Measurements from ENCODE around the gene DIS3L2.
"Not testable (repeated sequence)": the region's sequence is repeated elsewhere in the genome, so short reads cannot be mapped to it uniquely, and the experiment has no call there.

Gene DIS3L2

DNA sequence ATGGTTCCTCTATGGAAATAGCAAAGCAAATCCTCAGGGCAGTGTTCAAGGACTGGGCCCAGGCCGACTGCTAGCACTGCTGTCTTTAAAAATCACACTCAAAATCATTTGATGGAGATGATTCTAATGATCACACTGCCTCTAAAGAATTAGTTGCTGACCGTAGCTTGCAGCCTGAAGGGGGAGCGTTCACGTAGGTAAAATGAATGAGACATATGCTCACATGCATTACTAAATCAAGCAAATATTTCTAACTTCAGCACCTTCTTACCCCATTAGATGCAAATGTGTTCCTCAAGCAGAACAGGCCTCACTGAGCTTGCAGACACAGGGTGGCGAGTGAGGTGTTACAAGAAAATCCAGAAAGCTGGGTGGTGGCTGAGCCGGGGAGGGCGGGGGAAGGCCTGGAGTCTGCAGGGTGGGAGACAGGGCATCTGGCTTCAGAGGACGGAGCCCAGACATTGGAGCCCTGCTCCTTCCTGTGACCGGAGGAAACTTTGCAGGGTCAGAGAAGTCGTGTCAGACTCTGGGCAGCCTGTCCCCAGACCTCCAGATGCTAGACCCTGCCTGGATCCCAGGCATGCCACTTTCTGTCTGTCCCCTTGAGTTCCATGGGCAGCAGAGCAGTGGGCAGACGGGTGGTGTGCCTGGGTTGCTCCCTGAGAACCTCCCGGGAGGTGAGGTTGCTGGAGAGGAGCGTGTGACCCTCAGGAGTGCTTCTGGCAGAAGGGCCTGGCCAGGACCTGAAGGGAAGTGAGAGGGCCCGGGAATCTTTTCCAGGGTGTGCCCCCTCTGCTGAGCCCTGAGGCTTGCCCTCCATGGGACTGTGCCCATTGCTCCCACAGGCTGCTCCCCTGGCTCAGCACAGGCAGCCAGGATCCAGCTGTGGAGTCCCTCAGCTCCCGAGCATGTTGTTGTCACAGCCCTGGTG lies 28.3 kb upstream of the DIS3L2 start:
- H3K4me3 ChIP-seq (ENCODE audit: low read length), result no peak overlapping the region
- H3K4me1 ChIP-seq (ENCODE audit: insufficient read depth, low read length), result peaks cover 15% of the 10 kb centered on the region
- no peaks in the 10 kb centered on the region for H3K27me3 ChIP-seq (ENCODE audit: insufficient read depth, low read length)
- no peak overlapping the region for H2AFZ ChIP-seq (ENCODE audit: low read depth, low read length)
- no peaks in the 10 kb centered on the region for H3K9me3 ChIP-seq (ENCODE audit: low read length)
- no peaks in the 10 kb centered on the region for H3K36me3 ChIP-seq (ENCODE audit: insufficient read depth, low read length)

DNA sequence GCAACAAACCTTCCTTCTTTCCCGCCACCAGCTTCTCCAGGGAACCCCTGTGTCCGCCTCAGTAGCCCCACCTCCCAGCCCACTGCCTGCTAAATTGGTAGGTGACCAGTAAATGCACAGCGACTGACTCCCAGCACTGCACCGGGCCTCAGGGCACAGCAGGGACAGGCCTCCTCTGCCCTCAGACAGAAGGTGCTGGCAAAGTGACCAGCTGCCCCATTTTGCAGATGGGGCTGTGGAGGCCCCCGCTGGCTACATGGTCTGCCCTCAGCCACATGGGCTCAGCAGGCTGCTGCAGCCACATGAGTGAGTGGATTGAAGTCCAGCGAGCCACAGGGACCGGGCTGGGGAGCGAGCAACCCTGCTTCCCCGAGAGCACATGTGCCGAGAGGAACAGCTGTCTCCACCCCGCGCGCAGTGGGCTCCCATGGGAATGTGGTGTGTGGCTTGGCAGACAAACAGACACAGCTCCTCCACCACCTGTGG lies 27.6 kb upstream of the DIS3L2 start:
- Histone ChIP-seq H3K27me3 (ENCODE audit: insufficient read depth, low read length) (no peaks in the 10 kb centered on the region), H3K36me3 (ENCODE audit: insufficient read depth, low read length) (no peaks in the 10 kb centered on the region), H3K4me3 (ENCODE audit: low read length) (no peak overlapping the region), H3K9me3 (ENCODE audit: low read length) (no peaks in the 10 kb centered on the region), H3K4me1 (ENCODE audit: insufficient read depth, low read length) (peaks cover 8% of the 10 kb centered on the region), H2AFZ (ENCODE audit: low read depth, low read length) (no peak overlapping the region)

DNA sequence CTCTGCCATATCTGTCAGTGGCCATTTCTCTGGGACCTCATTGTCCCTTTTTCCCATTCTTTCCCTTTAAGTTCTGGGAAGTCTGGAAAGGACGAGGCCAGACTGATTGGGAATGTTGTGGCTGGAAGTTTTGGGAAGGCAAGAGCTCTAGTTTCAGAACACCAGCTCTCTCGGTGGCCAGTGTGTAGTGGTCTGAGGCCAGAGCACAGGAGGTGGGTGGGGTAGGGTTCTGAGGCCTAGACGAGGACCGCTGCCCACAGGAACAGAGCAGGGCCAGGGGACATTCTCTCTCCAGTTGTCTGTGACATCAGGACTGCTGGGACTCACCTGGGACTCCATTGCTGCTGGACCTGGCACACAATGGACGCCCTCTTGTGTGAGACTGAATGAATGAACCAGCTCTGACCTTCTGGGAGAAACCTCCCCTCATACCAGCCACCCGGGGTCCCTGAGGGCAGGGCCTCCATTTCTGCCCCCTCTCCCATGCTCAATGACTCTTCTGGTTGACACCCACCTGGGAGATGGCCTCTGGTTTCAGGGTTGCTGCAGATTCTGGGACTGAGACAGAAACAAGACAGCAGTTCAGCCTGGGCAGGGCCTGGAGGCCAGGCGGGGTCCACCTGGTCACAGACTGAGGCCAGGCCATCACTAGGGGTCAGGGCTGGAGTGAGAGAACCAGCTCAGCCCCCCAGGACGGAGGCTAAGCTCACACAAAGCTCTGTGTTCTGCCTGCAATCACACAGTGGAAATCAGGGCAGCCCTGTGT lies 26.9 kb upstream of the DIS3L2 start:
- Histone ChIP-seq H3K27me3 (ENCODE audit: insufficient read depth, low read length) (no peaks in the 10 kb centered on the region), H3K4me3 (ENCODE audit: low read length) (no peak overlapping the region), H3K36me3 (ENCODE audit: insufficient read depth, low read length) (no peaks in the 10 kb centered on the region), H2AFZ (ENCODE audit: low read depth, low read length) (no peak overlapping the region), H3K9me3 (ENCODE audit: low read length) (no peaks in the 10 kb centered on the region), H3K4me1 (ENCODE audit: insufficient read depth, low read length) (peaks cover 2% of the 10 kb centered on the region)

DNA sequence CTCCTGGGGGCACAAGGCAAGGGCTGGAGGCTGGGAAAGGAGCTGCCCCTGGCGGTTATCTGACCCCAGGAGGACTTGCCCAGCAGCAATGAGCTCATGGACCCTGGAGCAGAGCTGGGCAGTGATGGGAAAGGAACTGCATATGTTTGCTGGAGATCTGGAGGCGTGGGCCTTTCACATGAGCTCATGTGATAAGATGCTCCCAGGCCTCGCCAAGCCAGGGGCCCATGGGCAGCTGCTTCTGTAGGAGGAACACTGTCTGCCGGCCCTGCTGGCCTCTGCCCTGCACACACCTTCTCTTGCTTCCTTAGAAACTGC lies 26.3 kb upstream of the DIS3L2 start:
- no peak overlapping the region for H3K4me3 ChIP-seq (ENCODE audit: low read length)
- H3K36me3 ChIP-seq (ENCODE audit: insufficient read depth, low read length), result no peaks in the 10 kb centered on the region

DNA sequence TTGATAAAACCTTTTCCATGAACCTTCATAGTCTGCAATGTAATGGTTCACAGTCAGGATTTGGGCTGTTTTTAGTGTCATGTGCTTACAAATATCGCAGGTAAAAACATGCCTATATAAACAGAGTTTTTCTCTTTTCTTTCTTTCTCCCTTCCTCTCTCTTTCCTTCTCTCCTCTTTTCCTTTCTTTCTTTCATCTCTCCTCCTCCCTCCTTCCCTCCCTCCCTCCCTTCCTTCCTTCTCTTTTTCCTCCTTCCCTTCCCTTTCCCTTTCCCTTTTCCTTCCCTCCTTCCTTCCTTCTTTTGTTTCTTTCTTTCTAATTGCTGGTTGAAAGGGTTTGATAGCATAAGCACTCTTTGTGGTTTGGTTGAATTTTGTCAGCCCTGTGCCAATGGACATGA lies 25.7 kb upstream of the DIS3L2 start:
- Histone ChIP-seq H3K4me3 (ENCODE audit: low read length) (no peak overlapping the region), H3K36me3 (ENCODE audit: insufficient read depth, low read length) (no peaks in the 10 kb centered on the region), H3K9me3 (ENCODE audit: low read length) (no peaks in the 10 kb centered on the region), H3K4me1 (ENCODE audit: insufficient read depth, low read length) (no peaks in the 10 kb centered on the region), H3K27me3 (ENCODE audit: insufficient read depth, low read length) (no peaks in the 10 kb centered on the region), H2AFZ (ENCODE audit: low read depth, low read length) (no peak overlapping the region)

More for the DNA sequence above, 26.3 kb upstream of the DIS3L2 start:
- Histone ChIP-seq H3K4me1 (ENCODE audit: insufficient read depth, low read length) (no peaks in the 10 kb centered on the region), H3K9me3 (ENCODE audit: low read length) (no peaks in the 10 kb centered on the region), H2AFZ (ENCODE audit: low read depth, low read length) (no peak overlapping the region), H3K27me3 (ENCODE audit: insufficient read depth, low read length) (no peaks in the 10 kb centered on the region)

DNA sequence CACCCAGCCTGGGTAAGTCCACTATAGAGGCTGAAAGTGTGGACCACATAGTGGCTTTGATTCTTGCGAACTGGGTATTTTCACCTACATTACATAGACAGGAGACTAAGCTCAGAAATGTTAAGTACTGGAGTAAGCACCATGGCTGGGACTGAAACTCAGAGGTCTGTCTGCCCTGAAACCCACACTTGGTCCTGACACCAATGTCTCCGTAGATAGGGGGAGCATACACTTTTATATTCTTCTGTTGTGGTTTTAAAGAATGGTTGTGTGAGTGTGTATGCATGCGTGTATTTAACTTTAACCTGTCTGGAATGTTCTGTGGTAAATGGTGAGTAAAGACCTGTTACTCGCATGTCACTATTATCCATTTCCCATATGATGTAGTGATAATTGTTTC lies 25.0 kb upstream of the DIS3L2 start:
- Histone ChIP-seq H3K4me1 (ENCODE audit: insufficient read depth, low read length) (no peaks in the 10 kb centered on the region), H3K36me3 (ENCODE audit: insufficient read depth, low read length) (no peaks in the 10 kb centered on the region), H3K9me3 (ENCODE audit: low read length) (no peaks in the 10 kb centered on the region), H3K27me3 (ENCODE audit: insufficient read depth, low read length) (no peaks in the 10 kb centered on the region), H2AFZ (ENCODE audit: low read depth, low read length) (no peak overlapping the region), H3K4me3 (ENCODE audit: low read length) (no peak overlapping the region)

DNA sequence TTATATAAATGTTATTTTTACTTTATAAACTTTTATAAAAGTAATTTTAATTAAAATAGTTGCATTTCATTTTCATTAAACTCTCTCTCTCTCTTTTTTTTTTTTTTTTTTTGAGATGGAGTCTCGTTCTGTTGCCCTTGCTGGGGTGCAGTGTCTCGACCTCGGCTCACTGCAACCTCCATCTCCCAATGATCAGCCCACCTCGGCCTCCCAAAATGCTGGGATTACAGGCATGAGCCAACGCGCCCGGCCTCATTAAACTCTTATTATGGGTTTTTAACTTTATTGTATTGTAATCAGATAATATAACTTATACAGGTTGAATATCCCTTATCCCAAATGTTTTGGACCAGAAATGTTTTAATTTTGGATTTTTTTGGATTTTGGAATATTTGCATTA lies 24.5 kb upstream of the DIS3L2 start:
- no peaks in the 10 kb centered on the region for H3K36me3 ChIP-seq (ENCODE audit: insufficient read depth, low read length)
- H2AFZ ChIP-seq (ENCODE audit: low read depth, low read length), result no peak overlapping the region
- no peak overlapping the region for H3K4me3 ChIP-seq (ENCODE audit: low read length)
- no peaks in the 10 kb centered on the region for H3K27me3 ChIP-seq (ENCODE audit: insufficient read depth, low read length)
- H3K9me3 ChIP-seq (ENCODE audit: low read length), result no peaks in the 10 kb centered on the region
- no peaks in the 10 kb centered on the region for H3K4me1 ChIP-seq (ENCODE audit: insufficient read depth, low read length)

DNA sequence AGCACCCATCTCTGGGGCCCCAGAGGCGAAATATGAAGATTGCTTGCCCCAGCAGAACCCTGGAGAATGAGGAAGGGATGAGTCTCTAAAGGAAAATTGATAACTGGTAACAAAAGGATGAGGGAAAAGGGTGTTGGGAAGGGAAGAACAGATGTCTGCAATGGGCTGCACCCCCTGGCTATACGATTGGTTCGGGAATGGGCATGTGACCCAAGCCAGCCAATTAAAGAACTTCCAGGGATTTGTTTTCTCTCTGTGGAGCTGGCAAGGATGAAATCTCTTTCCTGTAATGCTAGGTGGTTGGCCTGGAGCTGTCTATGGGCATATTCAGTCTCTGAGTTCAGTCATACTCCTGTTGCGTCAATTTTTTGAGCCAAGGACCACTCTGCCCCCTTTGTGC lies 22.5 kb upstream of the DIS3L2 start:
- Histone ChIP-seq H3K27me3 (ENCODE audit: insufficient read depth, low read length) (no peaks in the 10 kb centered on the region), H2AFZ (ENCODE audit: low read depth, low read length) (no peak overlapping the region), H3K4me3 (ENCODE audit: low read length) (no peak overlapping the region), H3K36me3 (ENCODE audit: insufficient read depth, low read length) (no peaks in the 10 kb centered on the region), H3K9me3 (ENCODE audit: low read length) (no peaks in the 10 kb centered on the region), H3K4me1 (ENCODE audit: insufficient read depth, low read length) (no peaks in the 10 kb centered on the region)

DNA sequence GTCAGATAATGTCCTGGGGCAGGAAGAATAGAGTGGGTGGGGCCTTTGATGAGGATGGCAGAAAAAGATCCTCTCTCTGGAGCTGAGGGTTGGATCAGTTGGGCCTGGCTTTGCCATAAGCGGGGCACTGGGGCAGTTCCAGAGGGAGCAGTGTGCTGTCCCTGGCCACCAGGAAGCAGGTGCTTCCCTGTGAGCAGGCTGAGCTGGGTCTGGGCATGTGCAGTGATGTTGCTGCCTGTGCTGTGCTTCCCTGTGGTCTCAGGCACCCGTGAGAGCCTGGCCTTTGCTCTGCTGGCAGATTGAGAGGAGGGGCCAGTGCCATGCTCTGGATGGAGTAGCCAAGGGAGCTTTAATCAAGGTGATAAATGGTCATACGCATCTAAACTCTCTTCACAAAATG lies 20.7 kb upstream of the DIS3L2 start:
- no peaks in the 10 kb centered on the region for H3K9me3 ChIP-seq (ENCODE audit: low read length)
- H2AFZ ChIP-seq (ENCODE audit: low read depth, low read length), result no peak overlapping the region
- H3K36me3 ChIP-seq (ENCODE audit: insufficient read depth, low read length), result no peaks in the 10 kb centered on the region
- H3K27me3 ChIP-seq (ENCODE audit: insufficient read depth, low read length), result no peaks in the 10 kb centered on the region
- no peaks in the 10 kb centered on the region for H3K4me1 ChIP-seq (ENCODE audit: insufficient read depth, low read length)
- no peak overlapping the region for H3K4me3 ChIP-seq (ENCODE audit: low read length)

DNA sequence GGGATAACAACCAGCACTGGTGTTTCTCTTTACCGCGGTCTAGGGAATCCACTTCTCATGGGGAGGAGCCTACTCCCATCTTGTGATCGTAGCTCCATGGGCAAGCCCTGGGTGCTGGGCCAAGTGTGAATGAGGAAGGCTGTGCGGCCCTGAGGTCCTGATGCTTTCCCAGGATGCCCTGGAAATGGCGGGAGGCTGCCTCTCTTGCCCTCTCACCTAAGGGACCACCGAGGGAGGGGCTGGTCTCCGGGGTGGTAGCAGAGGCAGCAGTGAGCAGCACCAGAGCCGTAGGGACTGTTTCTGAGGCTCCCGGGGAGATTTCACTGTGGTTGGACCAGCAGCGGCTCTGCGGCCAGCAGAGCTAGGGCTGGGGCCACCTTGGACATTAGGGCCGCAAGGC lies 19.8 kb upstream of the DIS3L2 start:
- H3K4me3 ChIP-seq (ENCODE audit: low read length), result no peak overlapping the region
- H3K9me3 ChIP-seq (ENCODE audit: low read length), result no peaks in the 10 kb centered on the region
- no peak overlapping the region for H2AFZ ChIP-seq (ENCODE audit: low read depth, low read length)
- H3K36me3 ChIP-seq (ENCODE audit: insufficient read depth, low read length), result no peaks in the 10 kb centered on the region
- H3K27me3 ChIP-seq (ENCODE audit: insufficient read depth, low read length), result no peaks in the 10 kb centered on the region
- H3K4me1 ChIP-seq (ENCODE audit: insufficient read depth, low read length), result no peaks in the 10 kb centered on the region

DNA sequence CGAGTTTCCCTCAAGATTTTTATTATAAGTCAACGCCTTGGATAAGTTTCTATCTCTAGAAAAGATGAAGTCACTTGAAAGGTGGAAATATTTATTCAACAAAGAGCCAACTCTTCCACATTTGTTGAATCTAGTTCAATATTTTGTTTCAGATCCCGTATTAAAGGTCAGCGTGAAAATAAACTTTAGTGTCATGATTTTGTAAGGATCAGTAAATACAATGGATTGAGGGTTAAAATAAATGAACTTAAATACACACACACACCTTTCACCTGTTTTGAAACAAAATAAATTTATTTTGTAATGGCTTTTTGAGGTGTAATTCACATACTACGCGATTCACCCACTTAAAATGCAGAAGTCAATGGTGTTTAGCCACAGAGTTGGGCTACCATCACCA lies 19.3 kb upstream of the DIS3L2 start:
- H3K27me3 ChIP-seq (ENCODE audit: insufficient read depth, low read length), result no peaks in the 10 kb centered on the region
- no peaks in the 10 kb centered on the region for H3K9me3 ChIP-seq (ENCODE audit: low read length)
- no peak overlapping the region for H2AFZ ChIP-seq (ENCODE audit: low read depth, low read length)

DNA sequence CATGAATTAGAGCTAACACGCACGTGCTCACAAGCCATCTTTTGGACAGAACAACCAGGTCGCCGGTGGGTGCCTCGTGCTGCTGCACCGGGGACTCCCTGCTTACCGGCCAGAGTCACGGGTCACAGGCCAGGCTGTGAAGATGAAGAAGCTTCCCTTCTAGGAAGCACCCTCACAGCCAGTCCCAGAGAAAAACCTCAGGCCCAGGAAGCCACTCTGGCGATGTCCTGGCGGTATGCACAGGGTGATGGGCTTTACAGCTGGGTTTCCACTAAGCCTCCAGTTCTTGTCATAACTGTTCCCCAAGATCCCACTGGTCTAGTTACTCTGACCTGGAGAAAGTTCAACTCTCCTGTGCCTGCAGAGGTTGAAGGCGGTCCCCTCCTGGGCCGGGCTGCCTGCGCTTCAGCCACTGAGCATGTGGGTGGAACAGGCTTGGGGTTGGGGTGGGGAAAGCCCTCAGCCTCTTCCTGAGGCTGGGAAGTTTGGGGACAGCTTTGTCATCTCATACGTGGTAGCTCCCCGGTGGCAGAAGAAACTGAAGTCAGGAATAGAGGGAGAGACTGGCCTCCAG lies 15.2 kb upstream of the DIS3L2 start:
- H3K4me3 ChIP-seq (ENCODE audit: low read length), result no peak overlapping the region
- no peaks in the 10 kb centered on the region for H3K9me3 ChIP-seq (ENCODE audit: low read length)
- no peaks in the 10 kb centered on the region for H3K27me3 ChIP-seq (ENCODE audit: insufficient read depth, low read length)
- H3K4me1 ChIP-seq (ENCODE audit: insufficient read depth, low read length), result no peaks in the 10 kb centered on the region
- H3K36me3 ChIP-seq (ENCODE audit: insufficient read depth, low read length), result no peaks in the 10 kb centered on the region
- no peak overlapping the region for H2AFZ ChIP-seq (ENCODE audit: low read depth, low read length)

More for the DNA sequence above, 19.3 kb upstream of the DIS3L2 start:
- no peaks in the 10 kb centered on the region for H3K4me1 ChIP-seq (ENCODE audit: insufficient read depth, low read length)
- H3K36me3 ChIP-seq (ENCODE audit: insufficient read depth, low read length), result no peaks in the 10 kb centered on the region
- no peak overlapping the region for H3K4me3 ChIP-seq (ENCODE audit: low read length)

DNA sequence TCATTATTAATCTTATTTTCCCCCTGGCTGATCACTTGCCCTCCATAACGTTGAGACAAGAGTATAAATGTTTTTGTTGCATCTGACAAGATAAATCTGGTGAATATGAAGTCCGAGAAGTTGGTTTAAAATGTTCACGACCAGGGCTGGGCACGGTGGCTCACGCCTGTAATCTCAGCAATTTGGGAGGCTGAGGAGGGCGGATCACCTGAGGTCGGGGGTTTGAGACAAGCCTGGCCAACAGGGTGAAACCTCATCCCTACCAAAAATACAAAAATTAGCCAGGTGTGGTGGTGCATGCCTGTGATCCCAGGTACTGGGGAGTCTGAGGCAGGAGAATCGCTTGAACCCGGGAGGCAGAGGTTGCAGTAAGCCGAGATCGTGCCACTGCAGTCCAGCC lies 14.4 kb upstream of the DIS3L2 start:
- not testable (repeated sequence) for H3K4me3 ChIP-seq (ENCODE audit: low read length); H3K36me3 ChIP-seq (ENCODE audit: insufficient read depth, low read length); H3K27me3 ChIP-seq (ENCODE audit: insufficient read depth, low read length); H3K4me1 ChIP-seq (ENCODE audit: insufficient read depth, low read length); H2AFZ ChIP-seq (ENCODE audit: low read depth, low read length); H3K9me3 ChIP-seq (ENCODE audit: low read length)

All from neuron (in vitro differentiated cells).